NOMO-1 treated with dmso at 0.1 percent for 144 hours (cell line): Measurements from ENCODE around the gene RASA3.
"Not testable (repeated sequence)": the region's sequence is repeated elsewhere in the genome, so short reads cannot be mapped to it uniquely, and the experiment has no call there.

Experiments
- DNase-seq: peaks from one replicate; lab custom pipeline; 2025; ENCODE audit not compliant: unreplicated experiment; lab: John Stamatoyannopoulos, UW

RASA3 gene

GRCh38 chr13:114114666-114115065, 17.8 kb downstream of the RASA3 start:
- not testable (repeated sequence) for DNase-seq

DNA sequence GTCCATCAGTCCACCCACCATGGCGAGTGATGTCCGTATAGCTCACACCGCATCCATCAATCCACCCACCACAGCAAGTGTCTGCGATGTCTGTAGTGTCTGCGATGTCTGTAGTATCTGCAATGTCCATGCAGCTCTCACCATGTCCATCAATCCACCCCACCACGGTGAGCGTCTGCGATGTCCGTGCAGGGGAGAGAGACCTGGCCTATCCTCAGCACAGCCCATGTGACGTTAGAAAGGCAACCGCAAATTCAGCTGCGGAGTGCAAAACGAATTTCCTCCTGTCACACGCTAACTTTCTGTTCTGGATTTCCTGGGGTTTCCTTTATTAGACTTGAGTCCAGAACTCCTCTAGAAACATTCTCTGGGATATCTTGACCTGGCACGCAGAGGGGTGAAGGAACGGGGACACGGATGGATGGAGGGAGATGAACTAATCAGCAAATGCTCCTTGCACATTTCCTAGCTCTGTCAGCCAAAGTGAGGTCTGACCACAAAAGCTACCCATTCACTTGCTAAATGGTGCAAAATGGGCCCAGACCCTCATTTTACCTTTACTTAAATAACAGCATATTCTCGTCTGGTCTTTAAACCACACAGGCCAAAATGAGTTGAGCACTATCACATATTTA, 18.3 kb downstream of the RASA3 start:
- no peak for DNase-seq

DNA sequence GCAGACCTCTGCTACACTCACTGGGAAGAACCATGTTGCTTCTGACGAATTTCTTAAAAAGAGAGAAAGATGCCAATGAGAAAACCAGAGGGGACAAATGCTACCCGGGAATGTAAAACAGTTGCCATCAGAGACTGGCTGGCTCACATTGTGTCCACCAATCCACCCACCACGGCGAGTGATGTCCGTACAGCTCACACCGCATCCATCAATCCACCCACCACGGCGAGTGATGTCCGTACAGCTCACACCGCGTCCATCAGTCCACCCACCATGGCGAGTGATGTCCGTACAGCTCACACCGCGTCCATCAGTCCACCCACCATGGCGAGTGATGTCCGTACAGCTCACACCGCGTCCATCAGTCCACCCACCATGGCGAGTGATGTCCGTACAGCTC, 19.0 kb downstream of the RASA3 start:
- not testable (repeated sequence) for DNase-seq

GRCh38 chr13:114112826-114113322, 19.5 kb downstream of the RASA3 start:
- no peak for DNase-seq

DNA sequence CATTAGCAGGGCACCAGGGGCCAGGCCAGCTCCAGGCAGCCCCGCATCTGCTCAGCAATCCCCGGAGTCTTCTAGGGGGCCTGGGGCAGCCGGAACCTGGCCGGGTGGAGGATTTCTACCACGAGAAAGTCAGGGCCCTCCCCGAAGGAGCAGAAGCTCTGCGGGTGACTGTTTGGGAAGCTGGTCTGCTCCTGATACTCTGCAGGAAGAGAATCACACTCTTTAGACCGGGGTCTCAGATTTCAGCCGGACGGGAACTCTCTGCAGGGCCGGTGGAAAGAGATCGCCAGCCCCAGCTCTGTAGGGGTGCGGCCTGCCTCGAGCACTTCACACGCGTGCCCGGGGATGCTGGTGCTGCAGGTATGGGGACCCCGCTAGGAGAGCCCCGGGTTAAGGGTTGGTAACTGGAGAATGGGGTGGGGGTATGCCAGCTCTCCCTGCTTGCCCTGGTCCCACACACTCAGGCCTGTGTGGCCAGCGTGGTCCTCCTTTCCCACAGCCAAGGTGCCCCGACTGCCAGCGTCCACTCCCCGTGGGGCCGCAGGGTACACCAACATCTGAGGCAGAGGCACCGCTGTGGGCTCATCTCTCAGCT, 20.1 kb downstream of the RASA3 start:
- DNase-seq = no peak

DNA sequence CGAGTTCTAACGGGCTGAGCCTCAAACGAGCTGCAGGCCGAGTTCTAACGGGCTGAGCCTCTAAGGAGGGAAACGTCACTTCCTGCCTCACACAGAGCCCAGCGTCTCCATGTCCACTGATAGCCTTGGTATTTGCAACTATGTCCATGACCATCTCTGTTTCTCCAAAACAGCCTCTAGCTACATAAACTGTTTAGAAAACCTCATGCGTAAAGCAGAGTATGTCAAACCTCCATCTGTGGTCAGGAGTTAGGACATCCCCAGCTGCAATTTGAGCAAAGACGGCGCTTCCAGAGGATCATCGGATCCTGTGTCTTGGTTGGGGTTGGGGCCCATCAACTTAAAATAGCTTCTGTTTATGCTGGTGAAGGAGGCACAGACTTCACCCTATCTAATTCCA, 20.8 kb downstream of the RASA3 start:
- peak; percentile 18 for DNase-seq

GRCh38 chr13:114110830-114111189, 21.6 kb downstream of the RASA3 start:
- DNase-seq = not testable (repeated sequence)

GRCh38 chr13:114110091-114110829, 22.2 kb downstream of the RASA3 start:
- DNase-seq = peak; percentile 85

DNA sequence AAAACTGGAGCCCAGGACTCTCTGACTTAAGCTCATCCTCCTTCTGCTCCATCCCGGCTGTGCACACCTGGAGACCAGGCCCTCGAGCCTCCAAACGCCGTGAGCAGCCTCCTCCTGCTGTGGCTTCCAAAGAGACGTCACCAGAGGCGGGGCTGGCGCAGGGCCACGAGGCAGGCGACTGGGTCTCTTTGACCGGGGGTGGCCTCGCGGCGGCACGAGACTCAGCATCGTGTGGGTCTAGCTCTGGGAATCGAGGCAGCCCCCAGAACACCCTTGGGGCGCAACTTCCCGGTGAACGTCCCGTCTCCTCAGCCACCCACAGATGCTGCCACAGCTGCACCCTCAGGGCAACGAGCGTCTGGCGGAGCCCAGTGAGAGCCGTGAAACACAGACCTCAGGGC, 22.8 kb downstream of the RASA3 start:
- no peak for DNase-seq

- DNase-seq = no peak
Observed at GRCh38 chr13:114108894-114109293, 23.5 kb downstream of the RASA3 start.

DNA sequence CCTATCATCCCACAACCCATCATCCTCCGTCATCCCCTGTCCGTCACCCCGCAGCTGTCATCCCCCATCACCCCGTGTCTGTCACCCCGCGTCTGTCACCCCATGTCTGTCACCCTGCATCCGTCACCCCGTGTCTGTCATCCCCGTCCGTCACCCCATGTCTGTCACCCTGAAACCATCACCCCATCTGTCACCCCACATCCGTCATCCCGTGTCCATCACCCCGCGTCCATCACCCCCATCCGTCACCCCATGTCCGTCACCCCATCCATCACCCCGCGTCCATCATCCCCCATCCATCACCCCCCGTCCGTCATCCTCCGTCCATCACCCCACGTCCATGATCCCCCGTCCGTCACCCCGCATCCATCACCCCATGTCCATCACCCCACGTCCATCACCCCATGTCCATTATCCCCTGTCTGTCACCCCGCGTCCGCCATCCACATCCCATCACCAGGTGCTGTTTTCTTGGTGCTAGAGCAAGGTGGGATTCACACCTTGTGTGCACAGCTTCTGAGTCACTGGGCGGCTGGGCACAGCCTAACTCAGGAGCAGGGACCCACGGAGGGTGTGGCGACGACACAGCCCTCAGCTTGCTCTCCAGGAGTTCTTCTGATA, 24.2 kb downstream of the RASA3 start:
- no peak for DNase-seq

DNA sequence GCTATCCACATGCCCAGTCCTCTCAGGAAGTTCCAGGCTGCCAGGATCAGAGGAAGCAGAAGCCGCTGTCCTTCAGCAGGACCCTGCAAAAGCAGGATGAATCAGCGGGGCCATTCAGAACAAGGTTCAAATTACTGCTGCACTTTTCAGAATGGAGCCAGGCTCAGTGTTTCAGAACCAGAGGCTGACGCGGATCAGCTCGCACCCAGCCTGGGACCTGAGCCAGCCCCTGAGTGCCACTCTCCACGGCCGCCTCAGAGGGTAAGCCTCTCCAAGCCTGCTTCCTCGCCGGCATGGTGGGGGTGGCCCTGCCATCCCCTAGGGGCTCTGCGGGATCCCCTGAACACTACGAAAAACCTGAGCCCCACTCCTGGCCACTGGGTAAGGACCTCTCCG, 24.7 kb downstream of the RASA3 start:
- DNase-seq = no peak

- DNase-seq = no peak
Observed at GRCh38 chr13:114106991-114107685, 25.3 kb downstream of the RASA3 start.

DNA sequence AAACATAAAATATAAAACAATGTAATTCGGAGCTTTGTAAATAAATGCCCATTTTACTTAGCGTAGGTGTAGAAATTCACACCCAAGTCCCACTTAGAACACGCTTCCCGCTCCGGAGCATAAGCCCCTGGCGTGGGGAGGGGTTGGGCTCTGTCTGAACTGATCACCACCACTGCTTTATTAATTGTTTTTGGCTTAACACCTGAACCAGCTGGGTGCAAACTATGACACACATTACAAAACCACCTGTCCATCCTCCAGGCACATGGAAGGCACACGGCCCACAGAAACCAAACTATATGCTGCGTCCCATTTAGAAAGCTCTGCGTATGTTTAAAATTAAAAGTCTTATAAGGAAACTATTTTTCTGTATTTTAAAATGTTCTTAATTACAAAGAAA, 25.9 kb downstream of the RASA3 start:
- no peak for DNase-seq

DNA sequence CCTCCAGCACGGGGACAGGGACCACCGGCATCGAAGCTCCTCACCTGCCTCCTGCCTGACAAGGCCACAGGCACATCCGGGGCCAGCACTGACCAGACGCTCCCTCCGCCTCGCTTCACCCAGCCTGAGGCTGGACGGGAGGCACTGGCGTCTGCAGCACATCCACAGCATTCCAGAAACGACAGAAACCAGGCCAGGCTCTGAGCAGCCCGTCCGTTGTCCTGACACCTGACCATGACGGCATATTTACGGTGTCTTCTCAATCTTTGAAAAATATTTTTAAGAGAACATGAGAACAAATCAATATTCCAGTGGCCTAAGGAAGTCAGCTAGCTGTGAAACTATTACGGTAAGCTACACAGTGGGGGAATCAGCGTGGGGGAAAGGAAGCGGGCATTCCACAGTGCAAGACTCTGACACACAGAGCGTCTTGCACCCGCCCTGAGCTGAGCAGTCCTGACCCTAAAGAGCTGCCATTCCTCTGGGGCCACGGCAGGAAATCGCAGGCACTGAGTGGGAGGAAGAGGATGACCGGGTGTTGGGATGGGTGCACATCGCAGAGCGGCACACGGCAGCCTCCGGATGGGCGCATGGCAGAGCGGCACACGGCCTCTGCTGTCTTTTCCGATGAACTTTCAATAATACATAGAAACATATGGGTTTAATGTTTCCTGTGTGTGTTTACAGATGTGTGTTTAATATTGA, 26.8 kb downstream of the RASA3 start:
- no peak for DNase-seq

DNA sequence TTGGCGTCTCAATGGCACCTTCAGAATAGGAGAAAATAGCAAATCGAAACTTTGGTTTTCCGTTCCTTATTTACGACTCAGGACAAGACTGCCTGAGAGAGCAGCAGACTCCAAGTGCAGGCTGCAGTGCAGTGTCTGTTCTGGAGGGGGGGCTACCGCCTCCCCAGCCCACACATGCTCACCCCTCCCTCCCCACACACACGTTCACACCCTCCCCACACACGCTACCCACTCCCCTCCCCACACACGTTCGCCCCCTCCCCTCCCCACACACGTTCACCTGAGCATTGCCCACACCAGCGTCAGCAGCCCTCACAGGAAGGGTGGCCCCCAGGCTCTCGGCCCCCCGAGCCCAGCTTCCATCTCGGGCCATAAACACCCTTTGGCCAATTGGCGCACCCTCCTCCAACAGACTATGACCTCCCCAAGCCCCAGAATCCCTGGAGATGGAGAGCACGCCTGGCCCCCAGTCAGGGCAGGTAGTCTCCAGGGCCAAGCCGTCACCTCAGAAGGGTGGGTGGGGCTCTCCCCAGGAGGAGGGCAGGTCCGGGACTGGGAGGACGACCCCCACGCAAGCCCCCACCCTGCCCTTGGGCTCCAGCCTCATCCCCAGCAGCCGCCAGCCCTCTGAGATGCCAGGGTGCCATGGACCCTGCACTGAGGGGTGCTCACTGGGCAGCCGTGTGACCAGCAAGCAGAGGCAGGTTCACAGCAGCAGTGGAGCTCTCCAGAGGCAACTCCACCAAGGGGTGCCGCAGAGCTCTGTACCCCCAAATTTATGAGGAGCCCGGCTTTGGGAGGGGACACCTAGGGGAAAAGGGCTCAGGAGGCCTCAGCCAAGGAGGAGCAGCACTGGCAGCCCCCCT, 27.5 kb downstream of the RASA3 start:
- DNase-seq = no peak

DNA sequence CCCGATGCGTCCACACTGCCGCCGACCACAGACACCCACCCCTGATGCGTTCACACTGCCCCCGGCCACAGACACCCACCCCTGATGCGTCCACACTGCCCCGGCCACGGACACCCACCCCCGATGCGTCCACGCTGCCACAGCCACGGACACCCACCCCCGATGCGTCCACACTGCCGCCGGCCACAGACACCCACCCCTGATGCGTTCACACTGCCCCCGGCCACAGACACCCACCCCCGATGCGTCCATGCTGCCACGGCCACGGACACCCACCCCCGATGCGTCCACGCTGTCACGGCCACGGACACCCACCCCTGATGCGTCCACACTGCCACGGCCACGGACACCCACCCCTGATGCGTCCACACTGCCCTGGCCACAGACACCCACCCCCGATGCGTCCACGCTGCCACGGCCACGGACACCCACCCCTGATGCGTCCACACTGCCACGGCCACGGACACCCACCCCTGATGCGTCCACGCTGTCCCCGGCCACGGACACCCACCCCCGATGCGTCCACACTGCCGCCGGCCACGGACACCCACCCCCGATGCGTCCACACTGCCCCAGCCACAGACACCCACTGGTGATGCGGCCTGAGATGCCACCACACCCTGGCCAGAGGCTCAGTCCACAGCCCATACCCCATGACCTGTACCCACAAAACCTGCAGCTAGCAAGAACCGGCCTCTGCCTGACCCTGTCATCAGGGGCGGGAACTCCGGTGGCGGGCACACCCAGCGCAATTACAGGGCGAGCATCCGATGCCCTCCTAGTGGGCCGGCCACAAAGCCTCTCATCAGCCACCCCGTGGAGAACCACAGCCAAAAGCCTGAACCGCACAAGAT, 28.4 kb downstream of the RASA3 start:
- no peak for DNase-seq

GRCh38 chr13:114103289-114103621, 29.2 kb downstream of the RASA3 start:
- not testable (repeated sequence) for DNase-seq
